ENCODE measurements around the gene UBE2N. TPM values are rescaled to one million over a fixed set of nuclear protein-coding genes. Genes with fewer than 3 reads are reported as not detected.
A peak's percentile ranks its signal among the peaks of the same experiment; 100 is the strongest.

The UBE2N gene
- total RNA-seq, 1 donor from 2014 or later, result 131 TPM

DNA sequence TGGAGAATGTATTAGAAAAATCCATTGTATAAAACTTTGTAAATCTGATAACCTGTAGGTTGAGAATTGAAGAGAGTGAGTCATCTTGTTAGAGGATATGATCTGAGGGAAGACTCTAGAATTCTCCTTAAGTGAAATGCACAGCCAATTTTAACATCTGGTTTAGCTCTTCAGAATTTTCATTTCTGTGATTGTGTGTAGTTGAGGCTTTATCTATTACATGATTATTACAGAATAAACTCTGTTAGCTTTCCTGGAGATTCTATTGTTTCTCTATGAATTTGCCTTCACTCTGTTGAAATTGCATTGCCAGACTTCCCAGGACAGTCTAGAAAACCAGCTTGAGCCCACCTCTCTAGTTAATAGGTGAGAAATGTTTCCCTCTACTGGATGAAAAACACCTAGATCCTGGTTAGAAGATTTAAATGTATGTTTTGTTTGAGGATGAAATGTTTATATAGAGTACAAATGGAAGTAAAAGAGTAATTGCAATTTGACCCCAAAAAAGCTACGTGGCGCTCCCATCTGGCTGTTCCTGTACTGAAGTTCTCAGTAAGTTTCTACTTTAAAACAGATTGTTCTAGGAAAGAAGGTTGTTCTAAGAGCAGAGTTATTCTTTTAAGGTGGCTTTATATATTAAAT is 61.1 kb downstream of the UBE2N start:
- peak in 1 of 2 donors; percentile 53 for DNase-seq (ENCODE audit: low read depth in 2 of 2)

DNA sequence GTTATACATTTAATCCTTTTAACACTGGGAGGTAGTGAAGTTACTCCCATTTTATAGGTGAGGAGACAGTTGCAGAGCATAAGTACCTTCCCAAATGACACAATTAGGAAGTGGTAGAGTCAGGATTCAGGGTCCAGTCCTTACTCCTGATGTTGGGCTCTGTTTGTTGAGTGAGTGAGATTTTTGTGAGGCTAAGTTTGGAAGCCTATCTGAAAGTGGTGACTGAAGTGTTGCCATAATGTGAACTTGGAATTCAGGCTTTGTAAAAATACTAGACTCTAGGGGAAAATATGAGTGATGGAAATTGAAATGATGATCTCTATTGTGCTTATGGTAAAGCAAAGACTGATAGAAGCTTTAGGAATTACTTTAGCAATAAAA is 61.8 kb downstream of the UBE2N start:
- DNase-seq (ENCODE audit: low read depth in 2 of 2), result peak in 1 of 2 donors; percentile 35

DNA sequence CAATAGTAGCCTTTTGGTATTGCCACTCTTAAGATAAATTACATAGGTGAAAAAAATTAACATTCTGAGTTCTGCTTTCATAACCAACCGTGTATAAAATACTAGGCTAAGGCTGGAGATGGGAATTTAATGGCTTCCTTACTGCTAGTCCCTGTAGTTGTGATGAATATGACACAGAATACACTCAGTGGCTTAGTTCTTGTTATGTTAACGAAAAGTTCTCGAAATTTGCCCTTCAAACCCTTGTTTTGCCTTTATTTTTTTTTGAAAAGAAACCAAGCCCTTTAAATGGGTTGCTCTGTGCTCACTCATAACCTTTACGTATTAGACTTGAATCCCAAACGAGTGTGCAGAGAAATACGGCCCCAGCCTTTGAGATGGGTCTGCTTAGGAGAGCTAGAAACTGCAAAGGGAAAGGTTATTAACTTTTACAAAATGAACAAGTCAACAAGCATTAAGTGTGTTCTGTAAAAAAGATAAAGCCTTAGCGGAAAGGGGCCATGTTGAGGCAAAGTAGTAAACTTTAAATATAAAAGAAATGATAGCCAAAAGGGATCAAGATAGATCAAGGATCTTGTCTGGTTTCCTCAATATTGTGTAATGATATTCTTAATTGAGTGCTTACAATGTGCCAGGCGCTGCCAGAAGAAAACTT is 62.3 kb downstream of the UBE2N start:
- no peak for DNase-seq (ENCODE audit: low read depth in 2 of 2)

DNA sequence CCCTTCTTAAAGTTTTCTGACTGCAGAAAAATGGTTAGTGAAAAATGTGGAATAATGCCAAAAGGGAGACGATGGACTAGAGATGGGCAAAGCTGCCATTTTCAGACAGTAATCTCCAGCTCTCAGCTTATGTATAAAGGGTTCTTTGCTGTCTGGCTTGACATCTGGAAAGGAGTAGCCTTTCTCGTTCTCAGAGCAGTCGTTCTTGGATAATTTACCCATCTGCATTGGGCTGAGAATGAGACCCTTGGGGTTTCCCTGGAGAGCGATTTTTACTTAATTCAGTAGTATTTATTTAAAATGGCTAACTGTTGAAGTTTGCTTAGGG is 62.8 kb downstream of the UBE2N start:
- DNase-seq (ENCODE audit: low read depth in 2 of 2), result no peak

DNA sequence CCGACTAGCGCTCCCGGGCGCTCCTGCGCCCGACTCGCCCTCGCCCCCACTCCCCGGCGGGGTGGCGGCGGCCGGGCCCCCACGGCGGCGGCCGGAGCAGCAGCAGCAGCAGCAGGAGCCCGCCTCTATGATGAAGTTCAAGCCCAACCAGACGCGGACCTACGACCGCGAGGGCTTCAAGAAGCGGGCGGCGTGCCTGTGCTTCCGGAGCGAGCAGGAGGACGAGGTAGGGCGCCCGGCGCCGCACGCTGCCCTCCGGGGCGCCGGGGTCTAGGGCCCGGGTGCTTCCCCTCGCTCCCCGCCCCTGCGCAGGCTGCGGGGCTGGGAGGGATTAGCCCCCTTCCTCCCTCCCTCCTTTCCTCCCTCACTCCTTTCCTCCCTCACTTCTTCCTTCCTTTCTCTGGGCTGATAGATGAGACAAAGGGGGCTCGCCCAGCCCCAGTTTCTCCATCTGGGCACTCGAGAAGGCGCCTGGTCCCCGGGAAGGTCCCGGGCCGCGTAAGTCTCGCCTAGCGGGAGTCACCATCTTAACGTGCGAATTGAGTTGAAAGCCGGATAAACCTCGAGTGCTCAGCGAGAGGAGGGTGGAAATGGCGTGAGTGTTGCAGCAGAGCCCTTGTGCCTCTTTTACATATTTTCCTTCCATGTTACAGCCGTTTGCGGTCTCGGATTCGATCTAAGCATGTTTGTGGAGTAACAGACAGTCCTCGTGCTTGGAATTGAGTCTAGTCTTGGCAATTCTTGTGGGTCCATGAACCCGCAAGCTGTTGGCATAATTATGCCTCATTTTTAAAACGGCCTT is 63.4 kb downstream of the UBE2N start:
- peak in 1 of 2 donors; percentile 46 for DNase-seq (ENCODE audit: low read depth in 2 of 2)

DNA sequence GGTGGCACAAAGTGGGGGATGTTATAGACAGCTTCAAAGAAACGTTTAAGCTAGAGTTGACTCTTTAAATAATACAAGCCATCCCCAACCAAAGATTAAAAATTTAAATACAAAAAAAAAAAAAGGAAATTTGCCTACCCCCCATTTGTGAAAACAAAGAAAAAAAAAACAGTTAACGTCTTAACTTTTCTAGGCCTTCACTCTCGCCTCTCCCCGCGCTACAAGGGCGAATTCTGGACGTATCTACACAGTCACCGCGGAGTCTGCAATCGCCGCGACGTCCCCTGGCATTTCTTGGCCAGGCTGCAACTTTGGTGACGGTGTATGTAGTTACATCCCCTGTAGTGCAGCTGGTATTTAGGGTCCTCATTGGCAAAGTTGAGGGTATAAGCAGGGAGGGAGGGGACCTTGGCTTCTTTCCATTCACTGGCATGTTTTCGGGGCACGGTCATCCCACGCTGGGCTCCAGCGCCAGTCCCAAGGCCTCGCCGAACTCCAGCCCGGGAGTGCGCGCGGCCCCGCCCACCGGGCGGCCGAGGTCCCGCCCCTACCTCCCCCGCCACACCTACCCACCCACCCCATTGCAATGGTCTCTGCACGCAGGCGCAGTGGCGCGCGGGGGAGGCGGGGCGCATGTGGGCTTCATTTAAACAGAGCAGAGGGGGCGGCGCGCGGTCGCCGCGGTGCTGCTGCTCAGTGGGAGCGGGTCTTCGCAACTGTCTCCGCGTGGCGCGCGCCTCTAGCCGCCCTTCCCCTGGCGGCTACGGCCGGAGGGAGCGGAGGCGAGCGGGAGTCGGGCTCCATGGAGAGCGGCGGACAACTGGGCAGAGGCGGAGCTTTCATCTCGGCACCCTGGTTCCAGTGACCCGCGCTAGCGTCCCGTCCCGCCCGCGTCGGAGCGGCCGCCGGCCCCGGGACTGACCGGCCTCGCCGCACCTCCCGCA is 64.2 kb downstream of the UBE2N start, which contains the start of gene NUDT4:
Gene NUDT4, plus strand, starts transcription at position 674 of the 944 bp plus-strand sequence. CDS start 398 bp downstream, outside the sequence.
- peak; percentile 85 to 95 for DNase-seq (ENCODE audit: low read depth in 2 of 2)

DNA sequence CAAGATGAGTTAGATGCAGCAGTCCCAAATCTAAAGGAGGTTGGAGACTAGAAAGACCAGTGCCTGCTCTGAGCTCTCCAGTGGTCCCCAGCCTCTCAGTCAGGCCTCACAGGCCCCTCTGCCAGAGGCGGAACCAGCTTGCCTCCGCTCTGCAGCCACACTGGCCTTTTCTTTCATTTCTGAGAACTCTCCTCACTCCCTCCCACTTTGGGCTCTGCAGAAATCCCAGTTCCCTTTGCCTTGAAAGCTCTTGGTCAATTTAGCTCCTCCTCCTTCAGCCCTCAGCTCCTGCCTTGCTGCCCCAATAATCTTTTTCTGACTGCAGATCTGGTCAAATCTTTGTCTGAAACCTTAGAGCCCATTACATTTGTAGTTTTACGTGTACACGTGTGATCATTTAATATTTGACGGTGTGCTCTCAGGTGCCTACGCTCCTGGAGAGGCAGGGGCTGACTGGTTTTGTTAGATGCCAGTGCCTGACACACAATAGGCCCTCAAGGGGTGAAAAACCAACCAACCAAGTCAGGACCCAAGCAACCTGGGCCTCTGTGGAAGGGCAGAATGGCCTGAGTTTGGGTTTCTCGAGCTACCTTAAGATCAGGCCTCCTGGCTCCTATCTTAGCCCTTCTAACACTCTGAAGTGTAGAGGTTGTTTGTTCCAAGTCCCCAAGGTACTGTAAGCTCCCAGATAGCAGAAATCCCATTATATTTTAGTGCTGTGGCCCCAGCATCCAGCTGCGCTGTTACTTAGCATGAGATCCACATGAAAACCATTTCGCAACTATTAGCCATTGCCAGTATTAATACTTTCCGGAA is 65.1 kb downstream of the UBE2N start:
- peak; percentile 33 to 50 for DNase-seq (ENCODE audit: low read depth in 2 of 2)

DNA sequence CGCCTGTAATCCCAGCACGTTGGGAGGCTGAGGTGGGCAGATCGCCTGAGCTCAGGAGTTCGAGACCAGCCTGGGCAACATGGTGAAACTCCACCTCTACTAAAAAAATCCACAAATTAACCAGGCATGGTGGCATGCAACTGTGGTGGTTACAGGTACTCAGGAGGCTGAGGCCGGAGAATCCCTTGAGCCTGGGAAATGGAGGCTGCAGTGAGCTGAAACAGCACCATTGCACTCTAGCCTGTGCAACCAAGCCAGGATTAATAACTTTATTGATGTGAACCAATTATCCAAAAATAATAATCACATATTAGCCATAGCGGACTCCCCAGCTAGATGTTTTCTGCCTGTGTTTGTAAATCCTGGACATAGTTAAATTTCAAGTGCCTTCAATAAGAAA is 65.8 kb downstream of the UBE2N start:
- DNase-seq (ENCODE audit: low read depth in 2 of 2), result no peak

DNA sequence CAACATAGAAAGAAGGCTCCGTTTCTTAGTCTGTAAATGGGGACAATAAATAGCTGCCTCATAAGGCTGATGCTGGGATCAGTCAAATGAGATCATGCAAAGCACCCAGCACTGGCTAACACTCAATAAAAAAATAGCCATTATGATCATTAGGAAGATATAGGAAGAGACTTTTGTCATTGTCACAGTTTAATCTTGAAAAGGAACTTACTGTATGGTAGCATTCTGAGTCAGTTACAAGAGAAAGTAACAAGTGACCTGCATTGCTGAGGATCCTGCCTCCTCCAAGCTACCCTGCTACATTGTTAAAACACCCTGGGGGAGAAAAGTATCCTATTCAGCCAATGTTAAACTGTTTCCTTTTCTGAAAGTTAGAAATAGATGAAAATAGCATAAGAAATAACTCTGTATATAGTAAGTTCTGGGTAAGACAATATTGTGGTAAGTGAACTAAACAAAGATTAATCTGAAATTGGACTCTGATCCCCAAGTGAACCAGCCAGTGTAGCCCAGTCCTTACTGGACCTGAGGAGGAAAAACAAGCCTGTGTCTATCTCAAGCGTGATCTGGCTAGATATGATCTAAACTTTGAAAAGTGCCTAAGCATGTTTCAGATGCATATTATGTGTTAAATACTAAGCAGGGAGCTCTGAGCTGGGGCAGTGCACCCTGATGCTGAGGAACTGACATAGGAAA is 67.6 kb downstream of the UBE2N start:
- no peak for DNase-seq (ENCODE audit: low read depth in 2 of 2)

DNA sequence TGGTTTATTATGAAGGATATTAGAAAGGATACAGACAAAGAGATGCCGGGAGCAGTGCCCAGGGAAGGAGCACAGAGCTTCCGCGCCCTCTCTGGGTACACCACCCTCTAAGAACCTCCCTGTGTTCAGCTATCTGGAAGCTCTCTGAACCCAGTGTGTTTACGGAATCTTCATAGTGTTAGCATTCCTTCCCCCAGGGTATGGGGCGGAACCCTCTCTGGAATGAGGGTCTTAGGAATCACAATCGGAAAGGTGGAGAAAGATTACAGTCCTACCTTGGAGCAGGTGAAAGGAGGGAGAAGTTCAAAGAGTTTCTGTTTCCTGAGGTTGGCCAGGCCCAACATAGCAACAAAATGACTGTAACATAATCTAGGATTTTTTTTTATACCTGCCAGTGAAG is 70.8 kb downstream of the UBE2N start:
- DNase-seq (ENCODE audit: low read depth in 2 of 2), result no peak

DNA sequence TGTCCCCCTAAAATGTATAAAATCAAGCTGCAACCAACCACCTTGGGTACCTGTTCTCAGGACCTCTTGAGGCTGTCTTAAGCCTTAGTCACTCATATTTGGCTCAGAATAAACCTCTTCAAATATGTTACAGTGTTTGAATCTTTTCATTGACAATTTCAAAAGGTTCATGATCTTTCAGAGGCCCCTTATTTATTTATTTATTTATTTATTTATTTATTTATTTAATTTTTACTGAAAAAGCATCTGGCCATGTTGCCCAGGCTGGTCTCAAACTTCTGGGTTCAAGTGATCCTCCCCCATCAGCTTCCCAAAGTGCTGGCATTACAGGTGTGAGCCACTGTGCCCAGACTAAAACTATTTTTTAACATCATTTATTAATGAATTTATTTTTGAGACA is 72.2 kb downstream of the UBE2N start:
- DNase-seq (ENCODE audit: low read depth in 2 of 2), result no peak

DNA sequence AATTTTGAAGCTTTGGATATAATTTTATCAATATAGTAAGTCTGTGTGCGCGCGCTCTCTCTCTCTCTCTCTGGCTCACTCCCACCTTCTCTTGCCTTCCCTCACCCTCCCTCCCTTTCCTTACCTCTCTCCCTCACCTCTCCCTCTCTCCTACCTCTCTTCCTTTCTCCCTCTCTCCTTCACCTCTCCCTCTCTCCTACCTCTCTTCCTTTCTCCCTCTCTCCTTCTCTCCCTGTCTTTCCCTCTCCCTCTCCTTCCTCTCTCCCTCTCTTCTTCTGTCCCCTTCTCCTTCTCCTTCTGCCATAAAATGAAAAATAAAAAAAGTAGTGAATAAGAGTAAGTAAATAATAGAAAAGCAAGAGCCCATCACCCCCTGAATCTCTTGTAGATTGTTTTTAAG is 73.0 kb downstream of the UBE2N start:
- DNase-seq (ENCODE audit: low read depth in 2 of 2), result no peak

DNA sequence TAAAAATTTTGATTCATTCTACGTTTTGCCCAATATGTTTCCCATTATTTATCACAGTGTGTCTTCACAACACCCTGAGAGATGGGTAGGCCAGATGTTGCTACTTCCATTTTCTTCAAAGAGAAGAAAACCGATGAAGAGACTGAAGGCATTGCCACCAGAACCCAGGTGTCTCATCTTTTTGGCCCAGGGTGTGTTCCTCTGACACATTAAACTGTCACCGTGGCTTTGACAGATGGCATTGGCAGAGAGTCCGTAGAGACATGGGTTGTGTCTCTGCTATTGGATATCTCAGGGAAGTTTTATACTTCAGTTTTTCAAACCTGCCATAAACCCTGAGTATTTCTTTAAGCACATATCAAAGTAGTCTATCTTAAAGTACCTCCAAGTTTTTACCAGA is 75.3 kb downstream of the UBE2N start:
- DNase-seq (ENCODE audit: low read depth in 2 of 2), result no peak

DNA sequence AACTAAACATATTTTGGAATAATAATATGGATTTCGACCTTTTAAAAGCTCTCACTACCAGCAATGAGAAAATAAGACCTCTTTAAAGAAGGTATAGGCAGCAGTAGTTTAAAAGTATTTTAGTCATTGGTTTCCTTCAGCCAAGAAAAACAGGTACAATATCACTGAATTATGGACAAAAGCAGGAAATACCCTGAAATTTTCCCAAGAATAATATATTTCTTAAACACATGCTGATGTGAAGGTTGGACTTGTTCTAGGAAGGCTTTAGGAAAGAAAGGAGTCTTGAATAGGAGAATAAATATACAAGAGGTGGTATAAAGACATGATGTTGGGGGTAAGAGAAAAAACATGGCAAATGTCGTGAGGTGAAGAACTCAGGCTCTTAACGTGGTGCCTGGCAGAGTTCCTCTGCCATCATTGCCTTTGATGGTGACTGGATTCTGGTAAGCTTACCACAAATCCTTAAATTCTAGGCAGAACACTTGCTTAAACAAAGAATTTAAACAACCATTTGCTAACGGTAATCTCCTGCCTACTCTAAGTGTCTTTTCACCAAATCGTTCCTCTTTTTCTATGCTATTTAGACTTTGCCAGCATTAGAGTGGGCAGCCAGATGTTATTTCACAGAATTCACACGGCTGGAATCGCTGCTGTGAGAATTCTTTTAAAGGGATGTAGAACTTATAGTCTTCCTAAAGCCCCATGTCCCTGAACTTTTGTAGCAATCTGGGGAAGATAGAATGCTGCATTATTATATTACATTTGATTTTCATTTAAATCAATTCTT is 75.9 kb downstream of the UBE2N start:
- DNase-seq (ENCODE audit: low read depth in 2 of 2), result peak in 1 of 2 donors; percentile 68

DNA sequence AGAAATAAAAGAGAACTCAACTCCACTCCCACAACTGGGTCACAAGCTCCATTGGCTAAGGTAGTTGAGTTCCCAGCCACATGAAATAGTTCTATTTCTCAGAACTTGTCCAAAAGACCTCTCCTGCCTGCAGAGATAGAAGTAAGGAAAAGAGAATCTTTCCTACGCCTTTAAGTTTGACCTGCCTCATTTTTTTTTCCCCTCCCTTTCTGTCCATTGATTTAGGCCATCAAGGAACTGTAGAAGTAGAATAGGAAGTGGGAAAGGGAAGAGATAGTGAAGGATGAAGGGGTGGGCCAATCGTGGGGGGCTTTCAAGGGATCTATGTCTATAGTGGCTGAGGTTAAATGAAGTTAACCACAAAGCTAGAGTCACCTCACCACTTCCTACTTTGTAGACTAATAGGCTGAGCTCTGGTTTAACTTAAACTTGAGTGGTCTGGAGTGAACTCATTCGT is 77.9 kb downstream of the UBE2N start:
- DNase-seq (ENCODE audit: low read depth in 2 of 2), result no peak

DNA sequence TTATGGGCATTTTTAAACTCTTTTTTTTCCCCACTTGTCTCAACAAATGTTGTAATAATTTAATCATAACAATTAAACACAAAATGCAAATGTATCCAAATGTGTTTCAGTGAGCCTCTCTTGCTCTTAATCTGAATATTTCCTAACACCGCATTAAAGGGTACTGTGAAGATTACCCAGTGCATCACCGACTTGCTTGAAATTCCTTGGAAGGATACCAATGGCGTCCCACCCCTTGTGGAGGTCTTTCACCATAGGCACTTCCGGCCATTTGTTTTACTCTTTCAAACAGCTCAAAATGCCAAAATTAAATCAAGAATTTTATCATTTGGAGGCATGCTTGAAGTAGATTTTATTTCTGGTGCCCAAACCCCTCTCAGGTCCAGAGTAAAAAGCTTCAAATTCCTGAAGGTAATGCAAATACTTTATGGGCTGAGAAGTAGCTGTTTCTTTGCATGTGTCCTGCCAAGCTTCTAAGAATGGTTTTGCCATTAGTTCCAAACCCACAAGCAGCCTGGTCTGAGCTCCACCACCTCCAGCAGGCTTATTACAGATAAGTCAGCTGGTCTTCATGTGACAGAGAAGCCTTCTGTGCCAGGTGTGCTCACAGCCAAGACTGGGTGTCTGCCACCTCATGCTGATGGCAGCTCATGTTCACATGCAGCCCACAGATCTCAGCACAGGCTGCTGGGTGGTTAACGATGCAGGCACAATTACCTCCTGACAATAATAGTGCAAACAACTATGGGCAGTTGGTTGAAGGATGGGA is 80.4 kb downstream of the UBE2N start:
- no peak for DNase-seq (ENCODE audit: low read depth in 2 of 2)

DNA sequence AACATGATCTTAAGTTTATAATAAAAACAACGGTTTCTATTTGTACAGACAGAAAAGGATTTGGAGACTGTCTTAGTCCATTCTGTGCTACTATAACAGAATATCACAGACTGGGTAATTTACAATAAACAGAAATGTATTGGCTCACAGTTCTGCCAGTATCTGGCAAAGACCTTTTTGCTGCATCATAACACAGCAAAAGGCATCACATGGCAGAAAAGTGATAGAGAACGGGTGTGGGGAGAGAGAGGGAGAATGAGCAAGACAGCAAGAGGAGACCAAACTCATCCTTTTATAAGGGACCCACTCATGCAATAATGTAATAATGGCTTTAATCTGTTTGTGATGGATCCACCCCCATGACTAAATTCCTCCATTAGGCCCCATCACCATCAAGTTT is 81.1 kb downstream of the UBE2N start:
- DNase-seq (ENCODE audit: low read depth in 2 of 2), result no peak

DNA sequence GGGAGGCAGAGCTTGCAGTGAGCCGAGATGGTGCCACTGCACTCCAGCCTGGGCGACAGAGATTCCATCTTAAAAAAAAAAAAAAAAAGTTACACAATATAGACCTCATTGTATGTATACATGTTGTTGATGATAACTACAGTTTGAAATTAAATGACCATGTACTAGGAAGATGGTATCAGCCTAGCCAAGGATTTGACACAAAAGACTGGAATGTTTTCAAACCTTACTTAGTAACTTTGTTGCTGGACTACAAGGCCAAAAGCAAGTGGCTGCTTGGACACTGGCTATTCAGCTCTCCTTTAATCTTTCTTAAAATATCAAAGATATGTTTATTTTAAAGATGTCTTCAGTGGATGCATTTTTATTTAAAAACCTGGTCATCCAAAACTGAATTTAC is 82.9 kb downstream of the UBE2N start:
- DNase-seq (ENCODE audit: low read depth in 2 of 2), result no peak

Measured in dermis microvascular lymphatic vessel endothelial cell (primary cell).